GM12878 (cell line): ENCODE data around the gene GALNT16. TPM values are rescaled to one million over a fixed set of nuclear protein-coding genes. Genes with fewer than 3 reads are reported as not detected.

Experiments used
- ATAC-seq: fragments of 200-7000 bp; cut with Tn5 transposase; 3 replicates; pipeline ENCODE4 v1.9.1; 2020; ENCODE audit warnings: mild to moderate bottlenecking, moderate library complexity
- BruUV-seq: library from RNA; stranded (reverse); fragments of 400-500 nt; replicated peaks from 2 replicates; lab custom pipeline; 2021; lab: Mats Ljungman, UMichigan
- CTCF ChIA-PET: fragments of 300-600 bp; sonication (Branson Sonifier 250); formaldehyde crosslinking; extraction: SDS; loops from one replicate; lab custom pipeline; 2021; ENCODE audit warnings: inconsistent platforms; lab: Yijun Ruan, JAX
- POLR2A ChIA-PET: fragments of 350-600 bp; formaldehyde crosslinking; extraction: SDS; loops from one replicate; lab custom pipeline; 2021; ENCODE audit warnings: inconsistent platforms; lab: Charles Lee
- RAD21 ChIA-PET: fragments of 300-600 bp; sonication (Branson Sonifier 250); formaldehyde crosslinking; loops from one replicate; lab custom pipeline; 2023; ENCODE audit warnings: antibody characterized with exemption; ENCODE audit not compliant: unreplicated experiment; lab: Charles Lee
- SMC1A ChIA-PET: fragments of 300-600 bp; sonication (Branson Sonifier 250); formaldehyde crosslinking; loops from one replicate; lab custom pipeline; 2023; ENCODE audit not compliant: unreplicated experiment, uncharacterized antibody; lab: Charles Lee
- DNase-seq: peaks from one replicate; pipeline ENCODE4 v3.0.0-alpha.2; 2011; ENCODE audit warnings: low read depth, low spot score
- FAIRE-seq: peaks from 3 replicates; lab custom pipeline; 2011; peaks lifted over from hg19 to GRCh38; lab: Jason Lieb, UNC
- H2AFZ ChIP-seq: 2 replicates; pipeline ENCODE4 v1.6.0; 2011; ENCODE audit warnings: low read depth, low read length, control low read depth; ENCODE audit not compliant: control insufficient read depth
- H3K27ac ChIP-seq: 2 replicates; pipeline ENCODE4 v1.5.1; 2011; ENCODE audit warnings: control low read depth; ENCODE audit not compliant: control insufficient read depth, insufficient read depth
- H3K27me3 ChIP-seq, 2 experiments: replicated peaks in 1 of 2; 2 replicates each; pipeline versions ENCODE4 v1.6.0 to v1.6.1; 2011; ENCODE audit warnings: low read length in 1 of 2; ENCODE audit not compliant: control insufficient read depth in 2 of 2, insufficient read depth in 2 of 2
- H3K36me3 ChIP-seq, 2 experiments: 2 replicates each; pipeline ENCODE4 v1.5.1; 2011; ENCODE audit warnings: low read length in 1 of 2; ENCODE audit not compliant: control insufficient read depth in 2 of 2, insufficient read depth in 2 of 2
- H3K4me1 ChIP-seq: 2 replicates; pipeline ENCODE4 v1.6.1; 2011; ENCODE audit warnings: mild to moderate bottlenecking, low read length, moderate library complexity, mixed read lengths; ENCODE audit not compliant: control insufficient read depth, insufficient read depth
- H3K4me2 ChIP-seq: 2 replicates; pipeline ENCODE4 v1.6.0; 2011; ENCODE audit warnings: control low read depth; ENCODE audit not compliant: control insufficient read depth, insufficient read depth
- H3K4me3 ChIP-seq: fragments of 200-600 bp; sonication (generic); 2 replicates; pipeline ENCODE4 v1.5.1; 2016
- H3K79me2 ChIP-seq: 2 replicates; pipeline ENCODE4 v1.6.0; 2011; ENCODE audit warnings: low read length; ENCODE audit not compliant: control insufficient read depth, insufficient read depth
- H3K9ac ChIP-seq: 2 replicates; pipeline ENCODE4 v1.8.0; 2011; ENCODE audit warnings: low read length, control low read depth, mixed read lengths; ENCODE audit not compliant: control insufficient read depth, insufficient read depth
- H3K9me3 ChIP-seq: replicated peaks from 3 replicates; pipeline ENCODE4 v1.5.1; 2011; ENCODE audit warnings: mild to moderate bottlenecking, low read length; ENCODE audit not compliant: control insufficient read depth, insufficient read depth
- H4K20me1 ChIP-seq: 2 replicates; pipeline ENCODE4 v1.6.0; 2011; ENCODE audit not compliant: control insufficient read depth, insufficient read depth
- NFYB ChIP-seq: IDR thresholded peaks from 2 replicates; pipeline ENCODE4 v1.6.1; 2011; ENCODE audit warnings: low read depth, mild to moderate bottlenecking, low read length, improper control_type of control experiment, moderate library complexity; ENCODE audit not compliant: insufficient read depth
- RBBP5 ChIP-seq: fragments of 200-600 bp; sonication (generic); conservative IDR thresholded peaks from 2 replicates; pipeline ENCODE4 v1.6.1; 2016
- SMC3 ChIP-seq: IDR thresholded peaks from 2 replicates; pipeline ENCODE4 v1.6.1; 2011; ENCODE audit warnings: low read length, improper control_type of control experiment, borderline replicate concordance
- SRF ChIP-seq, 2 experiments: IDR thresholded peaks; 2 replicates each; pipeline ENCODE4 v1.6.1; 2011; ENCODE audit warnings: low read depth in 2 of 2, low read length in 2 of 2, mild to moderate bottlenecking in 1 of 2, moderate library complexity in 1 of 2
- SUZ12 ChIP-seq: fragments of 200-600 bp; sonication (generic); IDR thresholded peaks from one replicate; pipeline ENCODE4 v1.6.1; 2018; ENCODE audit warnings: antibody characterized with exemption, mild to moderate bottlenecking; ENCODE audit not compliant: unreplicated experiment
- TBL1XR1 ChIP-seq: IDR thresholded peaks from 2 replicates; pipeline ENCODE4 v1.6.1; 2012; ENCODE audit warnings: low read depth, low read length, improper control_type of control experiment
- TCF7 ChIP-seq: IDR thresholded peaks from 2 replicates; pipeline ENCODE4 v1.6.1; 2014; ENCODE audit warnings: antibody characterized with exemption, borderline replicate concordance
- whole genome bisulfite sequencing: methylation state at CpG from one replicate; pipeline ENCODE4 v1.1.6; 2016; ENCODE audit warnings: low lambda C conversion rate; ENCODE audit not compliant: insufficient replicate concordance, insufficient coverage; ENCODE audit errors: missing lambda C conversion rate; 5-methylcytosine and 5-hydroxymethylcytosine counted together
- in situ Hi-C: fragments of 300-500 bp; cut with MboI; formaldehyde crosslinking; loops from 9 replicates; pipeline ENCODE4 v1.14.3; 2018; ENCODE audit warnings: mixed read lengths
- intact Hi-C: fragments of 100-400 bp; cut with micrococcal nuclease; formaldehyde crosslinking; loops from one replicate; pipeline ENCODE4 v1.14.2; 2022; ENCODE audit not compliant: unreplicated experiment
- polyA plus RNA-seq, 11 experiments: library from polyadenylated mRNA; depleted of rRNA in 4 of 11; unstranded in 6 of 11; stranded (reverse) in 5 of 11; fragments of >200 nt; fragmentation: Nextera tagmentation in 4 of 11; fragmentation: Illumina TruSeq in 1 of 11; extraction: Ambion mirVana in 4 of 11; extraction: Trizol in 1 of 11; gene quantifications; 1 replicate in 1 of 11; 2 replicates in 10 of 11; pipeline versions ENCODE4 v1.2.1 to v1.2.3, GENCODE V29; 2011 to 2016; ENCODE audit warnings: inconsistent platforms in 2 of 11, missing spikeins in 2 of 11, low read depth in 1 of 11
- total RNA-seq, 4 experiments: library from RNA; depleted of rRNA in 3 of 4; stranded (reverse); fragments of >200 nt in 3 of 4; fragmentation: Illumina TruSeq in 1 of 4; extraction: Trizol in 1 of 4; gene quantifications; 2 replicates each; pipeline versions ENCODE4 v1.2.1 to v1.2.3, GENCODE V29; 2013 to 2021
- TF ChIP-seq, protein P1 (sequence below): IDR thresholded peaks from 2 replicates; pipeline ENCODE4 v1.6.1; 2011; ENCODE audit warnings: borderline replicate concordance, low read depth, mild to moderate bottlenecking, moderate library complexity, mixed read lengths, low read length; ENCODE audit not compliant: insufficient read depth; ENCODE audit errors: extremely low read length
- TF ChIP-seq, protein P2 (sequence below): fragments of 450-650 bp; IDR thresholded peaks from 2 replicates; pipeline ENCODE4 v1.6.1; 2016; ENCODE audit warnings: mild to moderate bottlenecking
- TF ChIP-seq, protein P3 (sequence below): IDR thresholded peaks from 2 replicates; pipeline ENCODE4 v1.6.1; 2012; ENCODE audit warnings: low read length, inconsistent platforms

GALNT16 gene
- total and polyA plus RNA-seq, 10 of the 15 experiments (the other 5 are each of a cell fraction or from before 2014, with no cell fraction given), result under 0.01 to 0.08 (median 0.03) TPM; not detected in 3

DNA sequence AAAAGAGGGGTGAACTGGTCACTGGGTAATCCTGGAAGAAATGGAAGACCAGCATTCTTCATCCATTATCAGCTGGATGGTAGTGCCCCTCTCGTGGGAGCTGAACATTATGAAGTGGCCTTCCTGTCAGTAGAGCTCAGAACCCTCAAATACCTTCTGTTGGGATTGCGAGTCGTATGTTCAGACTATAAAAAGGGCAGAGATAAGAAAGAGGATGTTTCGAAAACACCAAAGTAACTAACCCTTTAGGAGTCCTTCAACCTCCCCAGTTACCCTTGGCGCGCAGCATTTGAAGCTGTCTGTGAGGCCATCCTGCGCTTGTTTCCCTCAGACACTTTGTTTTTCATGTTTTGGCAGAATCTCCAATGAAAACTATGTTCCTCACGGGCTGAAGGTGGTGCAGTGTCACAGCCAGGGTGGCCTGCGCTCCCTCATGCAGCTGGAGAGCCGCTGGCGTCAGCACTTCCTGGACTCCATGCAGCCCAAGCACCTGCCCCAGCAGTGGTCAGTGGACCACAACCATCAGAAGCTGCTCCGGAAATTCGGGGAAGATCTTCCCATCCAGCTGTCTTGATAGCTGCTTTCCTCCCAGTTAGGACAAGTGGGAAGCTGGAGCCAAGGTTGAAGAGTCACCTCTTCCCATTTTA lies 19.3 kb upstream of the GALNT16 start:
- RAD21 ChIA-PET, result interaction anchor here (3.7 to 3.8 kb wide), 2 partner anchors 111 to 219 kb away, joined by 18 to 55 read pairs; no protein-coding TSS in a partner anchor
- in situ Hi-C loops, result loop anchor here (25.0 kb wide), 1 partner anchor 497 kb away; no protein-coding TSS in a partner anchor
- SMC1A ChIA-PET, result interaction anchor here (0.5 to 3.2 kb wide), 9 partner anchors 11 to 330 kb away, joined by 3 to 62 read pairs (median 4); partner anchors contain the start of gene ERH
- Histone ChIP-seq H4K20me1 (no peaks in the 10 kb centered on the region), H3K4me3 (no peak overlapping the region), H3K4me2 (no peak overlapping the region), H3K4me1 (no peaks in the 10 kb centered on the region), H3K36me3 (peaks cover 4 to 11% of the 10 kb centered on the region in 2 experiments), H3K27me3 (no peaks in the 10 kb centered on the region), H3K9ac (no peak overlapping the region), H2AFZ (no peak overlapping the region), H3K9me3 (no peaks in the 10 kb centered on the region), H3K79me2 (no peaks in the 10 kb centered on the region), H3K27ac (no peak overlapping the region)
- no TSS peak for BruUV-seq
- TF ChIP-seq TCF7 (no peak), SRF (IDR thresholded peaks at IDR 0.05; ENCODE audit: low read depth in 2 of 2, low read length in 2 of 2) (no peak), RBBP5 (no peak), TBL1XR1 (no peak), NFYB (no peak), SUZ12 (no peak), SMC3 (no peak)
- TF ChIP-seq, protein P1, sequence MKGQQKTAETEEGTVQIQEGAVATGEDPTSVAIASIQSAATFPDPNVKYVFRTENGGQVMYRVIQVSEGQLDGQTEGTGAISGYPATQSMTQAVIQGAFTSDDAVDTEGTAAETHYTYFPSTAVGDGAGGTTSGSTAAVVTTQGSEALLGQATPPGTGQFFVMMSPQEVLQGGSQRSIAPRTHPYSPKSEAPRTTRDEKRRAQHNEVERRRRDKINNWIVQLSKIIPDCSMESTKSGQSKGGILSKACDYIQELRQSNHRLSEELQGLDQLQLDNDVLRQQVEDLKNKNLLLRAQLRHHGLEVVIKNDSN, result no peak
- TF ChIP-seq, protein P2, sequence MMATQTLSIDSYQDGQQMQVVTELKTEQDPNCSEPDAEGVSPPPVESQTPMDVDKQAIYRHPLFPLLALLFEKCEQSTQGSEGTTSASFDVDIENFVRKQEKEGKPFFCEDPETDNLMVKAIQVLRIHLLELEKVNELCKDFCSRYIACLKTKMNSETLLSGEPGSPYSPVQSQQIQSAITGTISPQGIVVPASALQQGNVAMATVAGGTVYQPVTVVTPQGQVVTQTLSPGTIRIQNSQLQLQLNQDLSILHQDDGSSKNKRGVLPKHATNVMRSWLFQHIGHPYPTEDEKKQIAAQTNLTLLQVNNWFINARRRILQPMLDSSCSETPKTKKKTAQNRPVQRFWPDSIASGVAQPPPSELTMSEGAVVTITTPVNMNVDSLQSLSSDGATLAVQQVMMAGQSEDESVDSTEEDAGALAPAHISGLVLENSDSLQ, result no peak
- TF ChIP-seq, protein P3, sequence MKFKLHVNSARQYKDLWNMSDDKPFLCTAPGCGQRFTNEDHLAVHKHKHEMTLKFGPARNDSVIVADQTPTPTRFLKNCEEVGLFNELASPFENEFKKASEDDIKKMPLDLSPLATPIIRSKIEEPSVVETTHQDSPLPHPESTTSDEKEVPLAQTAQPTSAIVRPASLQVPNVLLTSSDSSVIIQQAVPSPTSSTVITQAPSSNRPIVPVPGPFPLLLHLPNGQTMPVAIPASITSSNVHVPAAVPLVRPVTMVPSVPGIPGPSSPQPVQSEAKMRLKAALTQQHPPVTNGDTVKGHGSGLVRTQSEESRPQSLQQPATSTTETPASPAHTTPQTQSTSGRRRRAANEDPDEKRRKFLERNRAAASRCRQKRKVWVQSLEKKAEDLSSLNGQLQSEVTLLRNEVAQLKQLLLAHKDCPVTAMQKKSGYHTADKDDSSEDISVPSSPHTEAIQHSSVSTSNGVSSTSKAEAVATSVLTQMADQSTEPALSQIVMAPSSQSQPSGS, result no peak
- whole genome bisulfite sequencing, result 91% methylated on average over 13 of the region's 13 CpGs
- CTCF ChIA-PET, result interaction anchor here (0.6 to 6.5 kb wide), 5 partner anchors 90 to 334 kb away, joined by 4 to 126 read pairs (median 16); partner anchors contain the start of gene CCDC177
- no peak for FAIRE-seq
- no peak for DNase-seq
- no peak for ATAC-seq
- POLR2A ChIA-PET, result no interaction called here
- intact Hi-C loops, result loop anchor here (5.0 kb wide), 1 partner anchor 122 kb away; no protein-coding TSS in a partner anchor
